ENCODE measurements around the gene BRIP1. TPM values are rescaled to one million over a fixed set of nuclear protein-coding genes. Genes with fewer than 3 reads are reported as not detected.

Gene BRIP1
- total and polyA plus RNA-seq, 2 donors (not counting 1 experiment from before 2014, with no cell fraction given): 4.0 to 8.1 TPM

GRCh38 chr17:61718022-61718421 lies 145.3 kb downstream of the BRIP1 start:
- Histone ChIP-seq H3K4me1 (ENCODE audit: control insufficient read depth, extremely low read depth, insufficient read depth, low read length) (no peaks in the 10 kb centered on the region), H3K9me3 (ENCODE audit: control insufficient read depth, insufficient read depth, low read depth, low read length) (no peaks in the 10 kb centered on the region), H3K27me3 (ENCODE audit: control insufficient read depth, insufficient read depth, low read length) (no peaks in the 10 kb centered on the region), H3K4me3 (replicated peaks in 1 of 4; ENCODE audit: control extremely low read depth in 1 of 4, insufficient read depth in 1 of 4, low read depth in 3 of 4, low read length in 4 of 4) (no peak overlapping the region), H3K79me2 (ENCODE audit: control insufficient read depth, insufficient read depth, low read length) (no peaks in the 10 kb centered on the region), H3K36me3 (ENCODE audit: control insufficient read depth, insufficient read depth, low read length) (no peaks in the 10 kb centered on the region), H3K9ac (ENCODE audit: insufficient read depth, low read length) (no peak overlapping the region), H3K4me2 (ENCODE audit: extremely low read depth, insufficient read depth, low read length) (no peak overlapping the region), H3K27ac (ENCODE audit: insufficient read depth, low read length) (no peak overlapping the region), H2AFZ (ENCODE audit: low read length) (no peak overlapping the region), H4K20me1 (ENCODE audit: control insufficient read depth, extremely low read depth, insufficient read depth, low read length) (no peaks in the 10 kb centered on the region)
- TF ChIP-seq, protein P1, sequence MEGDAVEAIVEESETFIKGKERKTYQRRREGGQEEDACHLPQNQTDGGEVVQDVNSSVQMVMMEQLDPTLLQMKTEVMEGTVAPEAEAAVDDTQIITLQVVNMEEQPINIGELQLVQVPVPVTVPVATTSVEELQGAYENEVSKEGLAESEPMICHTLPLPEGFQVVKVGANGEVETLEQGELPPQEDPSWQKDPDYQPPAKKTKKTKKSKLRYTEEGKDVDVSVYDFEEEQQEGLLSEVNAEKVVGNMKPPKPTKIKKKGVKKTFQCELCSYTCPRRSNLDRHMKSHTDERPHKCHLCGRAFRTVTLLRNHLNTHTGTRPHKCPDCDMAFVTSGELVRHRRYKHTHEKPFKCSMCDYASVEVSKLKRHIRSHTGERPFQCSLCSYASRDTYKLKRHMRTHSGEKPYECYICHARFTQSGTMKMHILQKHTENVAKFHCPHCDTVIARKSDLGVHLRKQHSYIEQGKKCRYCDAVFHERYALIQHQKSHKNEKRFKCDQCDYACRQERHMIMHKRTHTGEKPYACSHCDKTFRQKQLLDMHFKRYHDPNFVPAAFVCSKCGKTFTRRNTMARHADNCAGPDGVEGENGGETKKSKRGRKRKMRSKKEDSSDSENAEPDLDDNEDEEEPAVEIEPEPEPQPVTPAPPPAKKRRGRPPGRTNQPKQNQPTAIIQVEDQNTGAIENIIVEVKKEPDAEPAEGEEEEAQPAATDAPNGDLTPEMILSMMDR (conservative IDR thresholded peaks at IDR 0.05 in 1 of 2, IDR thresholded peaks at IDR 0.05 in 1 of 2; ENCODE audit: low read depth in 1 of 2, low read length in 2 of 2): no peak
- TF ChIP-seq EZH2 (IDR thresholded peaks at IDR 0.05; ENCODE audit: low read length, missing control alignments): no peak
- DNase-seq (ENCODE audit: low read depth in 2 of 2): no peak

GRCh38 chr17:61717352-61717751 lies 146.0 kb downstream of the BRIP1 start:
- no peaks in the 10 kb centered on the region for H3K4me1 ChIP-seq (ENCODE audit: control insufficient read depth, extremely low read depth, insufficient read depth, low read length)
- H3K9ac ChIP-seq (ENCODE audit: insufficient read depth, low read length): no peak overlapping the region
- no peak overlapping the region for H3K4me3 ChIP-seq (replicated peaks in 1 of 4; ENCODE audit: control extremely low read depth in 1 of 4, insufficient read depth in 1 of 4, low read depth in 3 of 4, low read length in 4 of 4)
- no peaks in the 10 kb centered on the region for H4K20me1 ChIP-seq (ENCODE audit: control insufficient read depth, extremely low read depth, insufficient read depth, low read length)
- no peaks in the 10 kb centered on the region for H3K79me2 ChIP-seq (ENCODE audit: control insufficient read depth, insufficient read depth, low read length)
- H3K4me2 ChIP-seq (ENCODE audit: extremely low read depth, insufficient read depth, low read length): no peak overlapping the region
- no peaks in the 10 kb centered on the region for H3K9me3 ChIP-seq (ENCODE audit: control insufficient read depth, insufficient read depth, low read depth, low read length)
- H3K36me3 ChIP-seq (ENCODE audit: control insufficient read depth, insufficient read depth, low read length): no peaks in the 10 kb centered on the region
- no peak overlapping the region for H3K27ac ChIP-seq (ENCODE audit: insufficient read depth, low read length)
- no peak for TF ChIP-seq EZH2 (IDR thresholded peaks at IDR 0.05; ENCODE audit: low read length, missing control alignments)
- TF ChIP-seq, protein P1 (conservative IDR thresholded peaks at IDR 0.05 in 1 of 2, IDR thresholded peaks at IDR 0.05 in 1 of 2; ENCODE audit: low read depth in 1 of 2, low read length in 2 of 2): no peak
- no peak for DNase-seq (ENCODE audit: low read depth in 2 of 2)
- H3K27me3 ChIP-seq (ENCODE audit: control insufficient read depth, insufficient read depth, low read length): no peaks in the 10 kb centered on the region
- no peak overlapping the region for H2AFZ ChIP-seq (ENCODE audit: low read length)

- TF ChIP-seq EZH2 (IDR thresholded peaks at IDR 0.05; ENCODE audit: low read length, missing control alignments): no peak
- TF ChIP-seq, protein P1 (conservative IDR thresholded peaks at IDR 0.05 in 1 of 2, IDR thresholded peaks at IDR 0.05 in 1 of 2; ENCODE audit: low read depth in 1 of 2, low read length in 2 of 2): no peak
- no peaks in the 10 kb centered on the region for H3K9me3 ChIP-seq (ENCODE audit: control insufficient read depth, insufficient read depth, low read depth, low read length)
- no peaks in the 10 kb centered on the region for H3K79me2 ChIP-seq (ENCODE audit: control insufficient read depth, insufficient read depth, low read length)
- H3K36me3 ChIP-seq (ENCODE audit: control insufficient read depth, insufficient read depth, low read length): no peaks in the 10 kb centered on the region
- no peak overlapping the region for H3K9ac ChIP-seq (ENCODE audit: insufficient read depth, low read length)
- H3K27me3 ChIP-seq (ENCODE audit: control insufficient read depth, insufficient read depth, low read length): no peaks in the 10 kb centered on the region
- H2AFZ ChIP-seq (ENCODE audit: low read length): no peak overlapping the region
- no peaks in the 10 kb centered on the region for H4K20me1 ChIP-seq (ENCODE audit: control insufficient read depth, extremely low read depth, insufficient read depth, low read length)
- no peaks in the 10 kb centered on the region for H3K4me1 ChIP-seq (ENCODE audit: control insufficient read depth, extremely low read depth, insufficient read depth, low read length)
- no peak overlapping the region for H3K27ac ChIP-seq (ENCODE audit: insufficient read depth, low read length)
- no peak overlapping the region for H3K4me3 ChIP-seq (replicated peaks in 1 of 4; ENCODE audit: control extremely low read depth in 1 of 4, insufficient read depth in 1 of 4, low read depth in 3 of 4, low read length in 4 of 4)
- H3K4me2 ChIP-seq (ENCODE audit: extremely low read depth, insufficient read depth, low read length): no peak overlapping the region
- DNase-seq (ENCODE audit: low read depth in 2 of 2): no peak
These were observed 147.0 kb downstream of the BRIP1 start for GRCh38 chr17:61716225-61716829.
